ENCODE results near the gene PSMG3.

- TF ChIP-seq TAF1 (IDR thresholded peaks at IDR 0.05; ENCODE audit: borderline replicate concordance, insufficient read depth, low read length) (no peak), SIN3A (IDR thresholded peaks at IDR 0.05; ENCODE audit: borderline replicate concordance, insufficient read depth, low read length) (no peak)
Measured at GRCh38 chr7:1575809-1576208, 6.0 kb upstream of the PSMG3 start.
